Astrocyte (in vitro differentiated cells and primary cell): ENCODE results near the gene FFAR1. TPM values are rescaled to one million over a fixed set of nuclear protein-coding genes. Genes with fewer than 3 reads are reported as not detected.

ENCODE experiments used
- DNase-seq: peaks from one replicate; pipeline ENCODE4 v3.0.0-alpha.2; 2010; ENCODE audit warnings: low read depth
- FAIRE-seq: peaks from 2 replicates; lab custom pipeline; 2011; peaks lifted over from hg19 to GRCh38; lab: Jason Lieb, UNC
- H2AFZ ChIP-seq: 2 replicates; pipeline ENCODE4 v1.6.0; 2012; ENCODE audit warnings: low read depth, low read length, inconsistent platforms
- H3K27ac ChIP-seq: 2 replicates; pipeline ENCODE4 v1.5.1; 2011; ENCODE audit warnings: low read depth, low read length, inconsistent platforms
- H3K27me3 ChIP-seq: 2 replicates; pipeline ENCODE4 v1.6.0; 2011; ENCODE audit warnings: low read length, inconsistent platforms; ENCODE audit not compliant: insufficient read depth
- H3K36me3 ChIP-seq: 2 replicates; pipeline ENCODE4 v1.5.1; 2011; ENCODE audit warnings: low read length, inconsistent platforms; ENCODE audit not compliant: insufficient read depth
- H3K4me1 ChIP-seq: 2 replicates; pipeline ENCODE4 v1.5.1; 2011; ENCODE audit warnings: low read length, inconsistent platforms; ENCODE audit not compliant: insufficient read depth
- H3K4me2 ChIP-seq: 2 replicates; pipeline ENCODE4 v1.6.0; 2012; ENCODE audit warnings: low read length, inconsistent platforms
- H3K4me3 ChIP-seq: 2 replicates; pipeline ENCODE4 v1.5.1; 2011; ENCODE audit warnings: low read depth, mild to moderate bottlenecking, low read length, inconsistent platforms; ENCODE audit not compliant: insufficient read depth
- H3K79me2 ChIP-seq: 2 replicates; pipeline ENCODE4 v1.6.0; 2012; ENCODE audit warnings: mild to moderate bottlenecking, low read length, inconsistent platforms; ENCODE audit not compliant: insufficient read depth
- H3K9ac ChIP-seq: 2 replicates; pipeline ENCODE4 v1.6.0; 2012; ENCODE audit warnings: mild to moderate bottlenecking, low read length, inconsistent platforms
- H3K9me3 ChIP-seq: 2 replicates; pipeline ENCODE4 v1.5.1; 2012; ENCODE audit warnings: low read depth, mild to moderate bottlenecking, low read length, inconsistent platforms; ENCODE audit not compliant: insufficient read depth
- H4K20me1 ChIP-seq: 2 replicates; pipeline ENCODE4 v1.6.0; 2012; ENCODE audit warnings: low read length, inconsistent platforms; ENCODE audit not compliant: insufficient read depth
- H3K27ac Mint-ChIP-seq: one replicate; pipeline ENCODE4 v1.8.0; 2021; ENCODE audit warnings: mild to moderate bottlenecking, mixed read lengths; ENCODE audit not compliant: unreplicated experiment
- H3K27me3 Mint-ChIP-seq: one replicate; pipeline ENCODE4 v1.8.0; 2021; ENCODE audit warnings: low read depth, mixed read lengths; ENCODE audit not compliant: unreplicated experiment
- H3K36me3 Mint-ChIP-seq: one replicate; pipeline ENCODE4 v1.8.0; 2021; ENCODE audit warnings: low read depth, mixed read lengths; ENCODE audit not compliant: unreplicated experiment
- H3K4me1 Mint-ChIP-seq: one replicate; pipeline ENCODE4 v1.8.0; 2021; ENCODE audit warnings: low read depth, mixed read lengths; ENCODE audit not compliant: unreplicated experiment
- H3K4me3 Mint-ChIP-seq: one replicate; pipeline ENCODE4 v1.8.0; 2021; ENCODE audit warnings: mild to moderate bottlenecking, moderate library complexity, mixed read lengths; ENCODE audit not compliant: unreplicated experiment
- H3K9me3 Mint-ChIP-seq: one replicate; pipeline ENCODE4 v1.8.0; 2021; ENCODE audit warnings: mild to moderate bottlenecking, mixed read lengths; ENCODE audit not compliant: unreplicated experiment
- EZH2 ChIP-seq: IDR thresholded peaks from 2 replicates; pipeline ENCODE4 v1.6.1; 2012; ENCODE audit warnings: mild to moderate bottlenecking, low read length, inconsistent platforms; ENCODE audit not compliant: insufficient read depth
- total RNA-seq: library from RNA; stranded (reverse); gene quantifications from 2 replicates; pipeline ENCODE4 v1.2.1, GENCODE V29; 2021
- TF ChIP-seq, protein P1 (sequence below): IDR thresholded peaks from 2 replicates; pipeline ENCODE4 v1.5.1; 2011; ENCODE audit warnings: low read depth, mild to moderate bottlenecking, inconsistent platforms, low read length, moderate library complexity; ENCODE audit not compliant: insufficient read depth

Gene FFAR1
- total RNA-seq, 1 donor from 2014 or later = not detected

GRCh38 chr19:35314031-35314430 lies 33.7 kb upstream of the FFAR1 start:
- peaks cover 15% of the 10 kb centered on the region for H3K4me1 Mint-ChIP-seq

DNA sequence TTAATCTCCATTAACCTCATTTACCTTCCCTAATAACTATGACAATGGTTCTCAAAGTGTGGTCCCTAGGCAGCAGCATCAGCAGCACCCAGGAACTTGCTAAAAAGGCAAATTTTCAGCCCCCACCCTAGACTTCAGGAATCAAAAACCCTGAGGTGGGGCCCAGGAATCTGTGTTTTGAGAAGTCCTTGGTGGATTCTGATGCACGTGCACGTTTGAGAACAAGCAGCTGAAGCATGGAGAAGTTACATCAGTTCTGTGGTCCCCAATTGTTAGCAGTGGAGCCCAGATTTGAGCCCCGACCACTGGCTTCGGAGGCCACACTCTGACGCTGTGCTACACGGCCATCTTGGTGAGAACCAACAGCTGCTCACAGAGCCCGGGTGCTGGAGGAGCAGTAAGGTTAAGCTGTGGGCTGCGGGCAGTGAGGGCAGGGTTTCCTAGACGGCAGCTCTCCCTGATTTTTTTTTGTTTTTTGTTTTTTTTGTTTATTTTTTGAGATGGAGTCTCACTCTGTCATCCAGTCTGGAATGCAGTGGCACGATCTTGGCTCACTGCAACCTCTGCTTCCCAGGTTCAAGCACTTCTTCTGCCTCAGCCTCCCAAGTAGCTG lies 32.7 kb upstream of the FFAR1 start:
- H3K9ac ChIP-seq = no peak overlapping the region
- H3K4me1 ChIP-seq = peaks cover 7% of the 10 kb centered on the region
- Mint-ChIP-seq H3K9me3 (no peaks in the 10 kb centered on the region), H3K27ac (no peak overlapping the region), H3K4me3 (no peak overlapping the region), H3K27me3 (peaks cover 32% of the 10 kb centered on the region), H3K36me3 (no peaks in the 10 kb centered on the region), H3K4me1 (peaks cover 10% of the 10 kb centered on the region)
- FAIRE-seq (no peak), DNase-seq (no peak)
- no peaks in the 10 kb centered on the region for H3K36me3 ChIP-seq
- no peak overlapping the region for H3K4me2 ChIP-seq
- H3K79me2 ChIP-seq = no peaks in the 10 kb centered on the region
- H3K9me3 ChIP-seq = no peaks in the 10 kb centered on the region
- H3K27ac ChIP-seq = no peak overlapping the region
- H4K20me1 ChIP-seq = no peaks in the 10 kb centered on the region
- TF ChIP-seq EZH2 = no peak
- TF ChIP-seq, protein P1, sequence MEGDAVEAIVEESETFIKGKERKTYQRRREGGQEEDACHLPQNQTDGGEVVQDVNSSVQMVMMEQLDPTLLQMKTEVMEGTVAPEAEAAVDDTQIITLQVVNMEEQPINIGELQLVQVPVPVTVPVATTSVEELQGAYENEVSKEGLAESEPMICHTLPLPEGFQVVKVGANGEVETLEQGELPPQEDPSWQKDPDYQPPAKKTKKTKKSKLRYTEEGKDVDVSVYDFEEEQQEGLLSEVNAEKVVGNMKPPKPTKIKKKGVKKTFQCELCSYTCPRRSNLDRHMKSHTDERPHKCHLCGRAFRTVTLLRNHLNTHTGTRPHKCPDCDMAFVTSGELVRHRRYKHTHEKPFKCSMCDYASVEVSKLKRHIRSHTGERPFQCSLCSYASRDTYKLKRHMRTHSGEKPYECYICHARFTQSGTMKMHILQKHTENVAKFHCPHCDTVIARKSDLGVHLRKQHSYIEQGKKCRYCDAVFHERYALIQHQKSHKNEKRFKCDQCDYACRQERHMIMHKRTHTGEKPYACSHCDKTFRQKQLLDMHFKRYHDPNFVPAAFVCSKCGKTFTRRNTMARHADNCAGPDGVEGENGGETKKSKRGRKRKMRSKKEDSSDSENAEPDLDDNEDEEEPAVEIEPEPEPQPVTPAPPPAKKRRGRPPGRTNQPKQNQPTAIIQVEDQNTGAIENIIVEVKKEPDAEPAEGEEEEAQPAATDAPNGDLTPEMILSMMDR = no peak
- no peak overlapping the region for H2AFZ ChIP-seq
- no peak overlapping the region for H3K4me3 ChIP-seq
- no peaks in the 10 kb centered on the region for H3K27me3 ChIP-seq

More at GRCh38 chr19:35314031-35314430, 33.7 kb upstream of the FFAR1 start:
- no peak for FAIRE-seq
- Histone ChIP-seq H4K20me1 (no peaks in the 10 kb centered on the region), H3K9ac (no peak overlapping the region), H3K9me3 (no peaks in the 10 kb centered on the region), H3K27me3 (no peaks in the 10 kb centered on the region), H3K36me3 (no peaks in the 10 kb centered on the region), H3K4me3 (no peak overlapping the region), H3K4me2 (no peak overlapping the region), H3K79me2 (no peaks in the 10 kb centered on the region), H3K27ac (no peak overlapping the region), H3K4me1 (peaks cover 5% of the 10 kb centered on the region), H2AFZ (no peak overlapping the region)
- Mint-ChIP-seq H3K27ac (no peak overlapping the region), H3K27me3 (peaks cover 35% of the 10 kb centered on the region), H3K4me3 (no peak overlapping the region), H3K36me3 (no peaks in the 10 kb centered on the region), H3K9me3 (no peaks in the 10 kb centered on the region)
- no peak for DNase-seq
- TF ChIP-seq, protein P1 = no peak
- no peak for TF ChIP-seq EZH2

GRCh38 chr19:35315883-35316282 lies 31.8 kb upstream of the FFAR1 start:
- Histone ChIP-seq H3K4me1 (peaks cover 7% of the 10 kb centered on the region), H3K4me2 (no peak overlapping the region), H4K20me1 (no peaks in the 10 kb centered on the region), H3K4me3 (no peak overlapping the region), H2AFZ (no peak overlapping the region), H3K9ac (no peak overlapping the region), H3K79me2 (no peaks in the 10 kb centered on the region), H3K27me3 (no peaks in the 10 kb centered on the region), H3K27ac (no peak overlapping the region), H3K36me3 (no peaks in the 10 kb centered on the region), H3K9me3 (no peaks in the 10 kb centered on the region)
- DNase-seq (no peak), FAIRE-seq (no peak)
- peaks cover 26% of the 10 kb centered on the region for H3K27me3 Mint-ChIP-seq
- TF ChIP-seq, protein P1 = no peak
- no peak for TF ChIP-seq EZH2
- H3K4me1 Mint-ChIP-seq = peaks cover 10% of the 10 kb centered on the region
- H3K36me3 Mint-ChIP-seq = no peaks in the 10 kb centered on the region
- H3K9me3 Mint-ChIP-seq = no peaks in the 10 kb centered on the region
- no peak overlapping the region for H3K4me3 Mint-ChIP-seq
- no peak overlapping the region for H3K27ac Mint-ChIP-seq
